Parathyroid adenoma (tissue), 2 donors: ENCODE measurements around the gene LRRC31.

ENCODE experiments used
- H2AFZ ChIP-seq: fragments of 300-600 bp; sonication (generic); one replicate; pipeline ENCODE4 v1.7.0; 2017; ENCODE audit warnings: antibody characterized with exemption, mild to moderate bottlenecking
- H3K27ac ChIP-seq: fragments of 300-600 bp; sonication (generic); one replicate; pipeline ENCODE4 v1.7.0; 2017
- H3K27me3 ChIP-seq: fragments of 300-600 bp; sonication (generic); one replicate; pipeline ENCODE4 v1.7.0; 2017; ENCODE audit warnings: low read length; ENCODE audit not compliant: control insufficient read depth, insufficient read depth
- H3K36me3 ChIP-seq: fragments of 300-600 bp; sonication (generic); one replicate; pipeline ENCODE4 v1.7.0; 2017; ENCODE audit warnings: low read length; ENCODE audit not compliant: control insufficient read depth, insufficient read depth
- H3K4me1 ChIP-seq: fragments of 300-600 bp; sonication (generic); one replicate; pipeline ENCODE4 v1.7.0; 2017; ENCODE audit warnings: control low read depth
- H3K4me2 ChIP-seq: fragments of 300-600 bp; sonication (generic); one replicate; pipeline ENCODE4 v1.7.0; 2017; ENCODE audit warnings: low read length
- H3K4me3 ChIP-seq: fragments of 300-600 bp; sonication (generic); one replicate; pipeline ENCODE4 v1.7.0; 2017; ENCODE audit warnings: low read depth, low read length
- H3K79me2 ChIP-seq: fragments of 300-600 bp; sonication (generic); one replicate; pipeline ENCODE4 v1.7.0; 2017; ENCODE audit warnings: control low read depth
- H3K9ac ChIP-seq: fragments of 300-600 bp; sonication (generic); one replicate; pipeline ENCODE4 v1.7.0; 2017; ENCODE audit warnings: mild to moderate bottlenecking
- H3K9me3 ChIP-seq: fragments of 300-600 bp; sonication (generic); one replicate; pipeline ENCODE4 v1.7.0; 2017; ENCODE audit warnings: low read length; ENCODE audit not compliant: control insufficient read depth
- CTCF ChIP-seq: fragments of 300-600 bp; sonication (generic); IDR thresholded peaks from one replicate; pipeline ENCODE4 v1.7.0; 2017; ENCODE audit warnings: antibody characterized with exemption, mild to moderate bottlenecking
- donor health status: primary hyperparathyroidism.

The LRRC31 gene

GRCh38 chr3:169846458-169847193, 23.1 kb downstream of the LRRC31 start:
- Histone ChIP-seq H3K4me3 (no peak overlapping the region), H3K27me3 (no peaks in the 10 kb centered on the region), H3K4me2 (no peak overlapping the region), H2AFZ (no peak overlapping the region), H3K36me3 (no peaks in the 10 kb centered on the region), H3K79me2 (no peaks in the 10 kb centered on the region), H3K4me1 (no peaks in the 10 kb centered on the region), H3K9me3 (no peaks in the 10 kb centered on the region), H3K9ac (no peak overlapping the region), H3K27ac (no peak overlapping the region)
- no peak for TF ChIP-seq CTCF

GRCh38 chr3:169842960-169843359, 26.8 kb downstream of the LRRC31 start:
- H3K4me1 ChIP-seq: no peaks in the 10 kb centered on the region

GRCh38 chr3:169841171-169841570, 28.6 kb downstream of the LRRC31 start:
- TF ChIP-seq CTCF: no peak
- no peaks in the 10 kb centered on the region for H3K36me3 ChIP-seq
- no peaks in the 10 kb centered on the region for H3K27me3 ChIP-seq
- no peak overlapping the region for H3K9ac ChIP-seq
- no peaks in the 10 kb centered on the region for H3K79me2 ChIP-seq
- no peaks in the 10 kb centered on the region for H3K9me3 ChIP-seq
- H3K4me3 ChIP-seq: no peak overlapping the region
- no peak overlapping the region for H3K4me2 ChIP-seq
- no peak overlapping the region for H2AFZ ChIP-seq
- no peak overlapping the region for H3K27ac ChIP-seq
- no peaks in the 10 kb centered on the region for H3K4me1 ChIP-seq

More at GRCh38 chr3:169842960-169843359, 26.8 kb downstream of the LRRC31 start:
- H3K4me2 ChIP-seq: no peak overlapping the region
- H3K9ac ChIP-seq: no peak overlapping the region
- no peaks in the 10 kb centered on the region for H3K27me3 ChIP-seq
- no peaks in the 10 kb centered on the region for H3K79me2 ChIP-seq
- no peak overlapping the region for H3K27ac ChIP-seq
- TF ChIP-seq CTCF: no peak
- H3K36me3 ChIP-seq: no peaks in the 10 kb centered on the region
- H2AFZ ChIP-seq: no peak overlapping the region
- no peak overlapping the region for H3K4me3 ChIP-seq
- no peaks in the 10 kb centered on the region for H3K9me3 ChIP-seq

- Histone ChIP-seq H3K9ac (no peak overlapping the region), H3K4me3 (no peak overlapping the region), H3K36me3 (no peaks in the 10 kb centered on the region), H2AFZ (no peak overlapping the region), H3K27me3 (no peaks in the 10 kb centered on the region), H3K79me2 (no peaks in the 10 kb centered on the region), H3K9me3 (no peaks in the 10 kb centered on the region), H3K27ac (no peak overlapping the region), H3K4me1 (no peaks in the 10 kb centered on the region), H3K4me2 (no peak overlapping the region)
- no peak for TF ChIP-seq CTCF
Observed at GRCh38 chr3:169838511-169839030, 31.2 kb downstream of the LRRC31 start.

GRCh38 chr3:169836942-169837275, 32.8 kb downstream of the LRRC31 start:
- H3K4me3 ChIP-seq: no peak overlapping the region
- H3K9ac ChIP-seq: no peak overlapping the region
- no peaks in the 10 kb centered on the region for H3K27me3 ChIP-seq
- no peak overlapping the region for H3K27ac ChIP-seq
- TF ChIP-seq CTCF: no peak
- no peaks in the 10 kb centered on the region for H3K9me3 ChIP-seq
- no peaks in the 10 kb centered on the region for H3K36me3 ChIP-seq
- no peak overlapping the region for H2AFZ ChIP-seq
- H3K79me2 ChIP-seq: no peaks in the 10 kb centered on the region
- H3K4me2 ChIP-seq: no peak overlapping the region
- H3K4me1 ChIP-seq: no peaks in the 10 kb centered on the region
